Liver (tissue), 9 donors: ENCODE results near the gene NAT10. TPM values are rescaled to one million over a fixed set of nuclear protein-coding genes. Genes with fewer than 3 reads are reported as not detected.

Experiments used
- DNase-seq: peaks from one replicate; pipeline ENCODE4 v3.0.0-alpha.2; 2017; ENCODE audit warnings: low spot score
- H3K27ac ChIP-seq, 2 donors: one replicate each; pipeline ENCODE4 v1.7.0; 2013; ENCODE audit warnings: inconsistent platforms in 2 of 2, low read length in 2 of 2, control low read depth in 1 of 2, low read depth in 1 of 2, mild to moderate bottlenecking in 1 of 2
- H3K27me3 ChIP-seq, 4 donors: one replicate each; pipeline versions ENCODE4 v1.6.1 to v1.7.0; 2013; ENCODE audit warnings: low read length in 3 of 4, inconsistent platforms in 1 of 4, mild to moderate bottlenecking in 1 of 4, moderate library complexity in 1 of 4; ENCODE audit not compliant: control insufficient read depth in 4 of 4, insufficient read depth in 4 of 4
- H3K36me3 ChIP-seq, 4 donors: one replicate each; pipeline versions ENCODE4 v1.6.1 to v1.7.0; 2013; ENCODE audit warnings: low read length in 3 of 4, mild to moderate bottlenecking in 3 of 4, low read depth in 1 of 4, moderate library complexity in 1 of 4; ENCODE audit not compliant: control insufficient read depth in 4 of 4, insufficient read depth in 3 of 4
- H3K4me1 ChIP-seq, 4 donors: one replicate each; pipeline versions ENCODE4 v1.6.1 to v1.7.0; 2013; ENCODE audit warnings: low read length in 3 of 4, mild to moderate bottlenecking in 3 of 4, moderate library complexity in 1 of 4; ENCODE audit not compliant: control insufficient read depth in 4 of 4, insufficient read depth in 4 of 4
- H3K4me3 ChIP-seq, 3 donors: one replicate each; pipeline versions ENCODE4 v1.6.1 to v1.7.0; 2013; ENCODE audit warnings: low read length in 3 of 3, control low read depth in 1 of 3, low read depth in 1 of 3, mild to moderate bottlenecking in 1 of 3
- H3K9ac ChIP-seq, 2 donors: one replicate each; pipeline ENCODE4 v1.7.0; 2013; ENCODE audit warnings: low read length in 2 of 2, mild to moderate bottlenecking in 2 of 2, moderate library complexity in 2 of 2, control low read depth in 1 of 2, low read depth in 1 of 2
- H3K9me3 ChIP-seq, 4 donors: one replicate each; pipeline versions ENCODE4 v1.6.1 to v1.7.0; 2013; ENCODE audit warnings: low read length in 3 of 4; ENCODE audit not compliant: control insufficient read depth in 4 of 4
- EGR1 ChIP-seq, 2 donors: IDR thresholded peaks; 2 replicates each; pipeline ENCODE4 v1.6.1; 2016 to 2018; ENCODE audit warnings: antibody characterized with exemption in 2 of 2, low read depth in 2 of 2
- FOXA1 ChIP-seq: IDR thresholded peaks from 2 replicates; pipeline ENCODE4 v1.6.1; 2016; ENCODE audit warnings: antibody characterized with exemption
- HNF4A ChIP-seq, 2 donors: conservative IDR thresholded peaks; 2 replicates each; pipeline ENCODE4 v1.6.1; 2016; ENCODE audit warnings: antibody characterized with exemption in 2 of 2, mild to moderate bottlenecking in 2 of 2
- HNF4G ChIP-seq: IDR thresholded peaks from 2 replicates; pipeline ENCODE4 v1.6.1; 2016; ENCODE audit warnings: antibody characterized with exemption
- JUND ChIP-seq, 2 donors: IDR thresholded peaks; 2 replicates each; pipeline ENCODE4 v1.6.1; 2016; ENCODE audit warnings: antibody characterized with exemption in 2 of 2
- RXRA ChIP-seq, 2 donors: IDR thresholded peaks; 2 replicates each; pipeline ENCODE4 v1.6.1; 2017 to 2018; ENCODE audit warnings: antibody characterized with exemption in 2 of 2, mild to moderate bottlenecking in 1 of 2
- SP1 ChIP-seq: IDR thresholded peaks from 2 replicates; pipeline ENCODE4 v1.6.1; 2018; ENCODE audit warnings: antibody characterized with exemption, mild to moderate bottlenecking
- TAF1 ChIP-seq: conservative IDR thresholded peaks from 2 replicates; pipeline ENCODE4 v1.6.1; 2016; ENCODE audit warnings: antibody characterized with exemption, mild to moderate bottlenecking
- YY1 ChIP-seq: IDR thresholded peaks from 2 replicates; pipeline ENCODE4 v1.6.1; 2016; ENCODE audit warnings: antibody characterized with exemption, mild to moderate bottlenecking
- WGBS: extraction: QIAGEN DNeasy Blood & Tissue Kit; methylation state at CpG from one replicate; pipeline ENCODE4 v1.1.7; 2013; 5-methylcytosine and 5-hydroxymethylcytosine counted together
- polyA plus RNA-seq, 2 donors: library from polyadenylated mRNA; stranded (reverse) in 1 of 2; unstranded in 1 of 2; fragments of 200-250 nt in 1 of 2; fragments of >200 nt in 1 of 2; fragmentation: Nextera tagmentation in 1 of 2; extraction: Ambion mirVana in 1 of 2; gene quantifications; one replicate each; pipeline versions ENCODE4 v1.2.1 to v1.2.3, GENCODE V29; 2013 to 2015
- total RNA-seq, 2 donors: library from RNA; depleted of rRNA; stranded (reverse); fragments of >200 nt; gene quantifications; one replicate each; pipeline ENCODE4 v1.2.3, GENCODE V29; 2014
- TF ChIP-seq, protein P1 (sequence below): IDR thresholded peaks from 2 replicates; pipeline ENCODE4 v1.6.1; 2016; ENCODE audit warnings: antibody characterized with exemption, mild to moderate bottlenecking
- TF ChIP-seq, protein P2 (sequence below): IDR thresholded peaks from 2 replicates; pipeline ENCODE4 v1.6.1; 2016; ENCODE audit warnings: antibody characterized with exemption
- TF ChIP-seq, protein P3 (sequence below): IDR thresholded peaks from 2 replicates; pipeline ENCODE4 v1.6.1; 2016; ENCODE audit warnings: antibody characterized with exemption
- donor health status: healthy.
- donor health status: healthy.
- donor health status: healthy.
- donor health status: healthy.
- donor health status: healthy.

The NAT10 gene
- total and polyA plus RNA-seq, 4 donors = 9.1 to 14.0 (median 13.5) TPM

DNA sequence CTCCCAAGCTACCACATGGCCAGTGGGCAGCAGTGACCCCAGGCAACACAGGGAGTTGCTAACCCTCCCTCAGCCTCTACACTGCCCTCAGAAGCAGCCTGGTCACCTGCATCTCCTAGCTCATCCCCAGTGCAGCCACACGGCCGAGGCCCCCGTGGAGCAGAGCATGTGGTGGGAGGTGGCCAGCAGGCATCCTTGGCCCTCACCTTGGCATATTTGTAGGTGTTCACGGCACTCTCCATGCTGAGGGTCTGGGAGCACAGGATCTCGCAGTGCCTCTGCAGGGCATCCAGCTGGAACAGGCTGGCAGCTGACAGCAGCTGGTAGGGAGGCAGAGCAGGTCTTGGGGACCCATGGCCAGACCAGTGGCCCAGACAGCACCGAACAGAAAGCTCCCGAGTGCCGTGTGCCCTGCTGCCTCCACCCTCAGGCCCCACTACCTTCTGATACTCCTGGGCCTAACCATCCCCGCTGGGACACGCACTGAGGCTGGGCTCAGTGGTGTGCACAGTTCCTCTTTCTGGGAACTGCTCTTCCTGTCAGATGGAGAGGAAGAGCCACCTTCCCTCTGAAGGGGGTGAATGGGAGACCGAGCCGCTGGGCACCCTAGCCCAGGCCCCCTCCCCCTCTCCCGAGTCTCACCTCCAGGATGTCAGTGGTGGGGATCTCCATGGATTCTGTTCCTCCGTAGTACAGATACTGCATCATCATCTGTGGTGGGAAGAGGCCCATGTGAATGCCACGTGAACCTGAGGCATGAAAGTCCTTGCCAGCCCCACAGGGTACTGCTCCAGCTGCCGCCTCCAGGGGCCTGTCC is 48.8 kb downstream of the NAT10 start (continued):
- TF ChIP-seq, protein P1, sequence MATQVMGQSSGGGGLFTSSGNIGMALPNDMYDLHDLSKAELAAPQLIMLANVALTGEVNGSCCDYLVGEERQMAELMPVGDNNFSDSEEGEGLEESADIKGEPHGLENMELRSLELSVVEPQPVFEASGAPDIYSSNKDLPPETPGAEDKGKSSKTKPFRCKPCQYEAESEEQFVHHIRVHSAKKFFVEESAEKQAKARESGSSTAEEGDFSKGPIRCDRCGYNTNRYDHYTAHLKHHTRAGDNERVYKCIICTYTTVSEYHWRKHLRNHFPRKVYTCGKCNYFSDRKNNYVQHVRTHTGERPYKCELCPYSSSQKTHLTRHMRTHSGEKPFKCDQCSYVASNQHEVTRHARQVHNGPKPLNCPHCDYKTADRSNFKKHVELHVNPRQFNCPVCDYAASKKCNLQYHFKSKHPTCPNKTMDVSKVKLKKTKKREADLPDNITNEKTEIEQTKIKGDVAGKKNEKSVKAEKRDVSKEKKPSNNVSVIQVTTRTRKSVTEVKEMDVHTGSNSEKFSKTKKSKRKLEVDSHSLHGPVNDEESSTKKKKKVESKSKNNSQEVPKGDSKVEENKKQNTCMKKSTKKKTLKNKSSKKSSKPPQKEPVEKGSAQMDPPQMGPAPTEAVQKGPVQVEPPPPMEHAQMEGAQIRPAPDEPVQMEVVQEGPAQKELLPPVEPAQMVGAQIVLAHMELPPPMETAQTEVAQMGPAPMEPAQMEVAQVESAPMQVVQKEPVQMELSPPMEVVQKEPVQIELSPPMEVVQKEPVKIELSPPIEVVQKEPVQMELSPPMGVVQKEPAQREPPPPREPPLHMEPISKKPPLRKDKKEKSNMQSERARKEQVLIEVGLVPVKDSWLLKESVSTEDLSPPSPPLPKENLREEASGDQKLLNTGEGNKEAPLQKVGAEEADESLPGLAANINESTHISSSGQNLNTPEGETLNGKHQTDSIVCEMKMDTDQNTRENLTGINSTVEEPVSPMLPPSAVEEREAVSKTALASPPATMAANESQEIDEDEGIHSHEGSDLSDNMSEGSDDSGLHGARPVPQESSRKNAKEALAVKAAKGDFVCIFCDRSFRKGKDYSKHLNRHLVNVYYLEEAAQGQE = no peak
- no peak for TF ChIP-seq RXRA (IDR thresholded peaks at IDR 0.05)
- no peak for TF ChIP-seq JUND (IDR thresholded peaks at IDR 0.05)

DNA sequence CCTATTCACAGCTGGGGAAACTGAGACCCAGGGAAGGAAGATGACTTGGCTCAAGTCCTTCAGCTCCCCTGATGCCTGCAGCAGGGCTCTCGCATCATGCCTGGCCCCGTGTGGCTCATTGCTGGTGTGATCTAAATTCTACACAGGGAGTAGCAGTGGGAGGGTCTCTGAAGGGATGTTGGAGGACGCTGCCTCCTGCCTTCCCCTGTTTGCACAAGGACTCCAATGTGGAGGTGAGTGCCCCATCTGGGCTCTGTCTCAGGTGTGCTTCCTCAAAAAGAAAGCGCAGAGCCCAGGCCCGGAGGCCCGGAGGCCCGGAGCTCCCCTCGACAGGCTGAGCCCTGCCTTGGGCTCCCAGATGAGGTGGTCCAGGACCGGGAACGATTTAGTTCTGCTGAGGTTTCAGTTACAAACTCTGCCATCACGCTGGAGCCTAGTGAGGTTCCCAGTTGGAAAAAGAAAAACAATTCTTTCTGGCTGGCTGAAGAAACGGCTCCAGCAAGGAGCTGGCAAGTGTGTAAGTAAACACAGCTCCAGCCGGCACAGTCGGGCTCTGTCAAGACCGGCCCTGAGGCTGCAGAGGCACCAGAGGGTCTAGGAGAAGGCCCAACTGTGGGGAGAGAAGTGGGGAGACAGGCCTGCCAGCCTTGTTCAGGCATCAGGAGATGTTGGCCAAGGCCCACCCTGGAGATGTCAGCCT is 49.8 kb downstream of the NAT10 start:
- WGBS = 86% methylated on average over 15 of the region's 15 CpGs
- no peak for DNase-seq
- Histone ChIP-seq H3K4me3 (no peak overlapping the region), H3K36me3 (peaks cover 0 to 69% (median 22%) of the 10 kb centered on the region in 4 donors), H3K4me1 (peaks cover 0 to 10% (median 5%) of the 10 kb centered on the region in 4 donors), H3K9me3 (no peaks in the 10 kb centered on the region), H3K27ac (no peak overlapping the region), H3K27me3 (no peaks in the 10 kb centered on the region), H3K9ac (no peak overlapping the region)
- no peak for TF ChIP-seq TAF1
- TF ChIP-seq SP1 = no peak

GRCh38 chr11:34155757-34156062 is 50.3 kb downstream of the NAT10 start:
- no peak for DNase-seq
- Histone ChIP-seq H3K9ac (no peak overlapping the region), H3K36me3 (peaks cover 0 to 71% (median 21%) of the 10 kb centered on the region in 4 donors), H3K9me3 (no peaks in the 10 kb centered on the region), H3K4me1 (peaks cover 0 to 10% (median 5%) of the 10 kb centered on the region in 4 donors), H3K27me3 (no peaks in the 10 kb centered on the region), H3K4me3 (no peak overlapping the region), H3K27ac (no peak overlapping the region)
- 87% methylated on average over 2 of the region's 2 CpGs for WGBS
- TF ChIP-seq SP1 (no peak), RXRA (IDR thresholded peaks at IDR 0.05) (no peak), JUND (IDR thresholded peaks at IDR 0.05) (no peak), EGR1 (IDR thresholded peaks at IDR 0.05; ENCODE audit: low read depth in 2 of 2) (no peak), HNF4A (conservative IDR thresholded peaks at IDR 0.05) (no peak), FOXA1 (no peak), HNF4G (no peak), TAF1 (no peak), YY1 (no peak)
- TF ChIP-seq, protein P1 = no peak
- TF ChIP-seq, protein P2, sequence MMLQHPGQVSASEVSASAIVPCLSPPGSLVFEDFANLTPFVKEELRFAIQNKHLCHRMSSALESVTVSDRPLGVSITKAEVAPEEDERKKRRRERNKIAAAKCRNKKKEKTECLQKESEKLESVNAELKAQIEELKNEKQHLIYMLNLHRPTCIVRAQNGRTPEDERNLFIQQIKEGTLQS = no peak
- TF ChIP-seq, protein P3, sequence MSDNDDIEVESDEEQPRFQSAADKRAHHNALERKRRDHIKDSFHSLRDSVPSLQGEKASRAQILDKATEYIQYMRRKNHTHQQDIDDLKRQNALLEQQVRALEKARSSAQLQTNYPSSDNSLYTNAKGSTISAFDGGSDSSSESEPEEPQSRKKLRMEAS = no peak
